ENCODE measurements around the gene LMAN2. TPM values are rescaled to one million over a fixed set of nuclear protein-coding genes. Genes with fewer than 3 reads are reported as not detected.

The LMAN2 gene
- total RNA-seq, 1 experiment from 2014 or later, result 106 TPM

DNA sequence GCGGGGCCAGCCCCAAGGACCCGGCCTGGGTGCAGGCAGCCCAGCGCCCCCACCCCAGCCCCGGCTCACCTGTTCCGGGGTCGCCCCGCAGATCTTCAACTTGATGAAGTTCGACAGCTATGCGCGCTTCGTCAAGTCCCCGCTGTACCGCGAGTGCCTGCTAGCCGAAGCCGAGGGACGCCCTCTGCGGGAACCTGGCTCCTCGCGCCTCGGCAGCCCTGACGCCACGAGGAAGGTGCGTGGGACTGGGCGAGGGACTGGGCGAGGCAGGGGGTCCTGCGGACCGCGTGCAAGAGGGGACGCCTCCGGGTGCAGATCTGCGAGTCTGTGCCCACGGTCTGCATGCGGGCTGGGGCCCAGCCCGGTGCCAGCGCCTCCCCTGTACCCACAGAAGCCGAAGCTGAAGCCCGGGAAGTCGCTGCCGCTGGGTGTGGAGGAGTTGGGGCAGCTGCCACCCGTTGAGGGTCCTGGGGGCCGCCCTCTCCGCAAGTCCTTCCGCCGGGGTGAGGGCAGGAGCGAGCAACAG, 15.9 kb upstream of the LMAN2 start:
- H2AK5ac ChIP-seq (ENCODE audit: insufficient read length, low read length), result no peak overlapping the region
- H3K27ac Mint-ChIP-seq, result no peak overlapping the region
- H3K27ac ChIP-seq (ENCODE audit: insufficient read length, low read depth, low read length), result no peak overlapping the region
- H3K14ac ChIP-seq (ENCODE audit: insufficient read depth, low read length), result peak overlapping the region; percentile 0
- H2BK20ac ChIP-seq (ENCODE audit: low read depth, low read length, poor library complexity, severe bottlenecking), result no peak overlapping the region
- H3K4me3 Mint-ChIP-seq, result peak overlapping the region; percentile 76 to 90
- H3K9ac ChIP-seq (ENCODE audit: extremely low read depth, insufficient read length, low read length), result no peak overlapping the region
- no peak overlapping the region for H2BK5ac ChIP-seq (ENCODE audit: insufficient read length, low read length)
- no peak overlapping the region for H4K91ac ChIP-seq (ENCODE audit: insufficient read length, low read depth, low read length)
- no peak overlapping the region for H3K23ac ChIP-seq (ENCODE audit: insufficient read length, low read depth, low read length)
- H3K4ac ChIP-seq (ENCODE audit: low read depth, low read length), result no peak overlapping the region
- peaks cover 11% of the 10 kb centered on the region; the same call in 1 of the 2 replicates for H3K4me1 ChIP-seq (ENCODE audit: insufficient read depth, low read length)
- H3K79me1 ChIP-seq (ENCODE audit: insufficient read depth, low read depth, low read length, poor library complexity, severe bottlenecking), result no peaks in the 10 kb centered on the region
- H3K4me1 Mint-ChIP-seq, result peaks cover 37 to 62% of the 10 kb centered on the region in 2 experiments
- no peak overlapping the region for H3K56ac ChIP-seq (ENCODE audit: insufficient read length, low read depth, low read length)
- H2AFZ ChIP-seq (ENCODE audit: low read length), result no peak overlapping the region
- TF ChIP-seq, protein P1, sequence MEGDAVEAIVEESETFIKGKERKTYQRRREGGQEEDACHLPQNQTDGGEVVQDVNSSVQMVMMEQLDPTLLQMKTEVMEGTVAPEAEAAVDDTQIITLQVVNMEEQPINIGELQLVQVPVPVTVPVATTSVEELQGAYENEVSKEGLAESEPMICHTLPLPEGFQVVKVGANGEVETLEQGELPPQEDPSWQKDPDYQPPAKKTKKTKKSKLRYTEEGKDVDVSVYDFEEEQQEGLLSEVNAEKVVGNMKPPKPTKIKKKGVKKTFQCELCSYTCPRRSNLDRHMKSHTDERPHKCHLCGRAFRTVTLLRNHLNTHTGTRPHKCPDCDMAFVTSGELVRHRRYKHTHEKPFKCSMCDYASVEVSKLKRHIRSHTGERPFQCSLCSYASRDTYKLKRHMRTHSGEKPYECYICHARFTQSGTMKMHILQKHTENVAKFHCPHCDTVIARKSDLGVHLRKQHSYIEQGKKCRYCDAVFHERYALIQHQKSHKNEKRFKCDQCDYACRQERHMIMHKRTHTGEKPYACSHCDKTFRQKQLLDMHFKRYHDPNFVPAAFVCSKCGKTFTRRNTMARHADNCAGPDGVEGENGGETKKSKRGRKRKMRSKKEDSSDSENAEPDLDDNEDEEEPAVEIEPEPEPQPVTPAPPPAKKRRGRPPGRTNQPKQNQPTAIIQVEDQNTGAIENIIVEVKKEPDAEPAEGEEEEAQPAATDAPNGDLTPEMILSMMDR (conservative IDR thresholded peaks at IDR 0.05), result peak; percentile 14; the same call in 1 of the 3 replicates
- H4K20me1 ChIP-seq (ENCODE audit: control insufficient read depth, insufficient read depth, insufficient read length), result no peaks in the 10 kb centered on the region
- no peak overlapping the region for H3T11ph ChIP-seq (ENCODE audit: low read length)
- no peak overlapping the region for H4K5ac ChIP-seq (ENCODE audit: insufficient read length, low read depth, low read length)
- no peaks in the 10 kb centered on the region for H3K79me2 ChIP-seq (ENCODE audit: insufficient read depth, low read length)
- no peak overlapping the region for H4K8ac ChIP-seq (replicated peaks; ENCODE audit: insufficient read length, low read depth, low read length)
- no peaks in the 10 kb centered on the region for H3K9me3 ChIP-seq (ENCODE audit: control insufficient read depth, low read depth, low read length)
- no peak overlapping the region for H3K18ac ChIP-seq (ENCODE audit: insufficient read length, low read depth, low read length)
- H2BK15ac ChIP-seq (ENCODE audit: low read depth, low read length), result no peak overlapping the region
- no peaks in the 10 kb centered on the region; a peak in 1 of 5 replicates for H3K9me3 Mint-ChIP-seq
- H3K27me3 Mint-ChIP-seq (ENCODE audit: low read depth), result peaks cover 30% of the 10 kb centered on the region
- peaks cover 8 to 15% (median 8%) of the 10 kb centered on the region in 3 experiments for H3K36me3 Mint-ChIP-seq (ENCODE audit: insufficient read depth in 1 of 3, low read depth in 3 of 3)
- H2BK12ac ChIP-seq (ENCODE audit: insufficient read length, low read depth, low read length), result no peak overlapping the region
- peaks cover 13% of the 10 kb centered on the region for H3K23me2 ChIP-seq (ENCODE audit: insufficient read length, low read depth, low read length, poor library complexity, severe bottlenecking)
- H3K4me2 ChIP-seq (ENCODE audit: insufficient read depth, insufficient read length, low read length), result peak overlapping the region; percentile 46
- no peak for DNase-seq
- H2BK120ac ChIP-seq (ENCODE audit: low read depth, low read length, poor library complexity, severe bottlenecking), result no peak overlapping the region
- H3K27me3 ChIP-seq (ENCODE audit: insufficient read depth, low read length), result no peaks in the 10 kb centered on the region; the same call in 1 of the 2 replicates
- WGBS (ENCODE audit: extremely low coverage, insufficient read length, low lambda C conversion rate), result no CpG with 5 or more reads among the region's 46 CpGs
